Measurements from ENCODE around the gene CACNB3. TPM values are rescaled to one million over a fixed set of nuclear protein-coding genes. Genes with fewer than 3 reads are reported as not detected.

Gene CACNB3
- total RNA-seq, 1 donor: 27.7 TPM

- no peak overlapping the region for H3K4me3 ChIP-seq (ENCODE audit: low read depth, low read length)
- TF ChIP-seq CTCF (IDR thresholded peaks at IDR 0.05; ENCODE audit: insufficient read depth, low read length): no peak
- no peak for DNase-seq (ENCODE audit: low read depth)
Observed at GRCh38 chr12:48800457-48800856, 17.8 kb upstream of the CACNB3 start.

- no peak for DNase-seq (ENCODE audit: low read depth)
- no peak for TF ChIP-seq CTCF (IDR thresholded peaks at IDR 0.05; ENCODE audit: insufficient read depth, low read length)
Observed at GRCh38 chr12:48800971-48801370, 17.3 kb upstream of the CACNB3 start.

GRCh38 chr12:48803675-48804074 is 14.6 kb upstream of the CACNB3 start:
- no peak for DNase-seq (ENCODE audit: low read depth)
- TF ChIP-seq CTCF (IDR thresholded peaks at IDR 0.05; ENCODE audit: insufficient read depth, low read length): no peak
- no peak overlapping the region for H3K4me3 ChIP-seq (ENCODE audit: low read depth, low read length)

More at GRCh38 chr12:48800971-48801370, 17.3 kb upstream of the CACNB3 start:
- no peak overlapping the region for H3K4me3 ChIP-seq (ENCODE audit: low read depth, low read length)

- H3K4me3 ChIP-seq (ENCODE audit: low read depth, low read length): no peak overlapping the region
- DNase-seq (ENCODE audit: low read depth): no peak
- no peak for TF ChIP-seq CTCF (IDR thresholded peaks at IDR 0.05; ENCODE audit: insufficient read depth, low read length)
Observed at GRCh38 chr12:48807981-48808380, 10.3 kb upstream of the CACNB3 start.

- DNase-seq (ENCODE audit: low read depth): peak; percentile 78
- no peak overlapping the region for H3K4me3 ChIP-seq (ENCODE audit: low read depth, low read length)
- TF ChIP-seq CTCF (IDR thresholded peaks at IDR 0.05; ENCODE audit: insufficient read depth, low read length): no peak
Observed at GRCh38 chr12:48810903-48811431, 7.3 kb upstream of the CACNB3 start.

- DNase-seq (ENCODE audit: low read depth): no peak
- H3K4me3 ChIP-seq (ENCODE audit: low read depth, low read length): no peak overlapping the region
- no peak for TF ChIP-seq CTCF (IDR thresholded peaks at IDR 0.05; ENCODE audit: insufficient read depth, low read length)
Observed at GRCh38 chr12:48811437-48812090, 6.7 kb upstream of the CACNB3 start.

- no peak for TF ChIP-seq CTCF (IDR thresholded peaks at IDR 0.05; ENCODE audit: insufficient read depth, low read length)
- DNase-seq (ENCODE audit: low read depth): no peak
- H3K4me3 ChIP-seq (ENCODE audit: low read depth, low read length): no peak overlapping the region
Observed at GRCh38 chr12:48812389-48812788, 5.9 kb upstream of the CACNB3 start.
